Cerebellar nuclear complex (tissue), 1 donor: ENCODE results near the gene TRPM6.
"Not testable (repeated sequence)": the region's sequence is repeated elsewhere in the genome, so short reads cannot be mapped to it uniquely, and the experiment has no call there.

Source experiments
- DNase-seq, 2 experiments: peaks; one replicate each; lab custom pipeline; 2025; lab: John Stamatoyannopoulos, UW

TRPM6 gene

GRCh38 chr9:74859786-74860185 is 27.9 kb downstream of the TRPM6 start:
- no peak for DNase-seq

DNA sequence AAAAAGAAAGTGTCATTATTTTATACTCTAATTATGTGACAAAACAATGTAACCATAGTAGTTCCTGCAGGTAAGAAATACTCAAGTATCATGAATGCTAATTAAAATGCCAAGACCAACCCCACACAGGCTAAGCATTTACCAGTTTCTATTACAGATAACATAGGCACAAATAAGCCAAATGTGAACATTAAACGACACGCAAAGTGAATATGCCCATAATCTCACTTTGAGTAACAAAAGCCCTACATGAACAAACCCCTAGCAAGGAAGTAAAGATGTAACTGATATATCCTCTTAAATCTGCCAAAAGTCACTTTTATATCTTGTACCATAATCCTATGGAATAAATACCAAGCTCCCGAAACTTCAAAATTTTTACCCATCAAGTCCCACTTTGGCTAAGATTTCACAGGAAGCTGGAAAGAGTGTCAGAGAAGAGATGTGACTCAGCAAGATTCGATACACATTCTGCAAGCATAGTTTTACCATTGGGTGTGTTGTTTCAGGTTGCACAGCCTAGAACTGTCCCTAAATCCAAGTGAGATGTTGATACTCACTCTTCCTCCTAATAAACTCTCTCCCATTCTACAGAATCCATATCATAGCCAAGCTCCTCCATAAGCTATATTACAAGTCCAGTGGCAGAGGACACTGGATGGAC is 28.8 kb downstream of the TRPM6 start:
- DNase-seq, result no peak

GRCh38 chr9:74856989-74857388 is 30.7 kb downstream of the TRPM6 start:
- DNase-seq, result no peak

DNA sequence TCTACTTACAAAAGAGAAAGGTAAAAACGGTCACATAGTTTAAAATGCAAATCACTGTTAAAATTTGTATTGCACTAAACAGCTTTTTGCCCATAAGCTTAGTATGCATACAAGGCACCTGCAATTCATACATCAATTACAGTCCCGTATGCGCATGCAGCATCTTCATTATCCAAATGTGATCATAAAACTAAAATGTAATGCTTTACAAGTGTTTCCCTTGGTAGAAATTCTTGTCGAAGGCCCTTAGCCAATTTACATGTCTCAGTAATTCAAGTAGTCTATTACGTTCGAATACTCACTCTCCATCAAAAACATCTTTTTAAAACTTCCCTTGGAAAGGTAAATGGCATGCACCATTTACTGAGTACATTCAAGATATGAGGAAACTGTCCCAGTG is 32.6 kb downstream of the TRPM6 start:
- DNase-seq, result no peak

- not testable (repeated sequence) for DNase-seq
Observed at GRCh38 chr9:74853024-74853423, 34.7 kb downstream of the TRPM6 start.

DNA sequence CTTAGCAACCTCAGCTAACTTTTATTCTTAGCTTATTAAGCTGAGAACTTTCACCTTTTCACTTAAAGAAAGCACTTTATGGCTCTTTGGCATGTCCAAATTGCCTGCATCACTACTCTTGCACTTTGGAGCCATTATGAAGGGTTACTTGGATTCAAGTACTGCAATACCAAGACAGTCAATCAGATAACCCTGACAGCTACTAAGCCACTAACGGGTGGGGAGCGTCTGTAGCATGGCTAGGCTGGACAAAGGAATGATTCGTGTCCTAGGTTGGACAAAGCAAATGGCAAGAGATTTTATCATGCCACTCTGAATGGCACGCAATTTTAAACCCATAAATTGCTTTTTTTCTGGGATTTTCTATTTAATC is 39.6 kb downstream of the TRPM6 start:
- DNase-seq, result no peak

DNA sequence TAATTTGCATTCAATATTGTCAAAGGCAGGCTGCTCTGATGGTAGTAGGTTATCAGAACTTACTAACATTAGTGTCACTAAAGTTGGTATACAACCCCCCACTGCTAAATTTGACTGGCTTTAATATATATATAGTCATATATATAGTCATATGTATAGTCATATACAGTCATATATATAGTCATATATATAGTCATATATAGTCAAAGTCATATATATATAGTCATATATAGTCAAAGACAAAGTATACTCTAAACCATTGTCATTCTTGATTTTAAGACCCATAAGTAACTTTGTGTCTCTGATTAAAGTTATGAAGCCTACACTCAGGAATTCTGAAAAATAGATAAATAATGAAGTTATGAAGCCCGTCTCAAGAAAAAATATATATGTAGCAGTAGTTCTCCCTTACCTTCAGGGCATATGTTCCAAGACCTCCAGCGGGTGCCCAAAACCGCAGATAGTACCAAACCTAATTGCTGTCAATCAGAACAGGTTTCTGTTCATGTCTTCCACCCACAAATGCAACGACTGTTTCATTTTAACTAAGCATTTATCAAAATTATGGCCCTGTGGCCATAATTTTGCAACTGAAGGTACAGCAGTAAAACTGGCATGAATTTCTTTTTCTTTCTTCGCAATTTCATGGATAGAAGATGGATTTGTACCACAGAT is 40.1 kb downstream of the TRPM6 start:
- DNase-seq, result no peak

- no peak for DNase-seq
Observed at GRCh38 chr9:74846766-74847165, 41.0 kb downstream of the TRPM6 start.

- DNase-seq, result no peak
Observed at GRCh38 chr9:74838351-74838750, 49.4 kb downstream of the TRPM6 start.

DNA sequence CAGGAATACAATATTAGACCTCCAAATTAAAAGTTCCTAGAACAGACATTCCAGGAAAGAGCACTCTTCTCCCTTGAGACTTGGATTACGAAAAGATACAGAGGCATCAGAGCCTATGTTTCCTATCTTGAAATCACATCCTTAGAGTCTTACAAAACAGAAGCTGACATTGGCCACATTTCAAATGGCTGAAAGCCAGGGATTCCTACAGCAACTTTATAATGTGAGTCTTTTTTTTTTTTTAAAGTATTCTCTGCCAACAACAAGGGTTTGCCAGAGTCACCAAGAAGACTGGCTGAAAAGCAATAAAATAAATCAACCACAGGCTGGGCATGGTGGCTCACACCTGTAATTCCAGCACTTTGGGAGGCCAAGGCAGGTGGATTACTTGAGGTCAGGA is 63.1 kb downstream of the TRPM6 start:
- DNase-seq, result no peak

- DNase-seq, result no peak
Observed at GRCh38 chr9:74821636-74822035, 66.1 kb downstream of the TRPM6 start.

DNA sequence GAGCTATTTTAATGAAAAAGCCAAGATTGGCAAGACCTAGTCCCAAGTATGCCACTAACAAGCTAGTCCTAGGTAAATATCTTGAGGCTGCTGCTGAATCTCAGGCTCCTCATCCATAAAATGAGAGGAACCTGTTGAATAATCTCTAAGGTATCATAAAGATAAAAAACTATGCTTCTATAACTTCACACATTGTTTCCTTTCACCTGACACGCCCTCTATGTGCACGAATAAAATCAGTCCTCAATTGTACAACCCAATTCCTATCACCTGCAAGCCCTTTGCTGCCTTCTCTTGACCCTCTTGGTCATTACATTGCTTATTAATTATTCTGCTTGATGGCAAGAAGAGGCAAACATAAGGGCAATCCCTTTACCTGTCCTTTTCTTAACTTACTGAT is 69.9 kb downstream of the TRPM6 start:
- DNase-seq, result no peak

- no peak for DNase-seq
Observed at GRCh38 chr9:74817281-74817810, 70.4 kb downstream of the TRPM6 start.

DNA sequence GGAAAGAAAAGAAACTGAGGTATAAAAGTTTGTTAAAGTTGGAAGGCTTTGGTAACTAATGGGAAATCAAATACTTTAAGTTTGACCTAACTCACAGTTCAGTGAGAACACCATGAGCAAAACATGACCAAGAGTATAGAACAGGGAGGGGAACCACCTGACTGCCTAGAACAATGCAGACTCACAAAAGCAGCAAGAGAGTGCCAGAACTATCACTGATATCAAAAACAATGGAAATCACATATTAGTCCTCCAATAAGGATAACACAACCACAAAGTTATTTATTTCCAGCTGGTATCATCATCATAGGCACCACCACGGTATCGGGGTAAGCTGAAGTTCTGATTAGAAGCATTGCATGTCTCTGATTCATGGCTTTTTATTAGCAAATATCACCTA is 77.5 kb downstream of the TRPM6 start:
- DNase-seq, result no peak

DNA sequence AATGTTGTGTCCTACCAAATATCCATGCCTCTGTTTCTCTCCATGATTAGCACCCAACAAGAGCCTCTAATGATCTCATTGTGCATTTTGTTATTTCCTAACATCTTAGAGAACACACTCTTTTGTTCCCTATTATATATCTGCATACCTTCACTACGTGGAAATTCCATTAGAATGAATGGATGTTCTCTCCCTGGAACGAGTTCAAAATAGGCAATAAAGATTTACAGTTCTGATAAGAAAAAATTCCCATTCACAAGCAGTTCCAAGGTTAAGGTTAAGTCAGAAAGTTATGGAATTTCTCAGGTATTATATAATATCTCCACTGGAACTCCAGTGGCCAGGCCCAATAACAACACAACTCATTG is 83.7 kb downstream of the TRPM6 start:
- no peak for DNase-seq

DNA sequence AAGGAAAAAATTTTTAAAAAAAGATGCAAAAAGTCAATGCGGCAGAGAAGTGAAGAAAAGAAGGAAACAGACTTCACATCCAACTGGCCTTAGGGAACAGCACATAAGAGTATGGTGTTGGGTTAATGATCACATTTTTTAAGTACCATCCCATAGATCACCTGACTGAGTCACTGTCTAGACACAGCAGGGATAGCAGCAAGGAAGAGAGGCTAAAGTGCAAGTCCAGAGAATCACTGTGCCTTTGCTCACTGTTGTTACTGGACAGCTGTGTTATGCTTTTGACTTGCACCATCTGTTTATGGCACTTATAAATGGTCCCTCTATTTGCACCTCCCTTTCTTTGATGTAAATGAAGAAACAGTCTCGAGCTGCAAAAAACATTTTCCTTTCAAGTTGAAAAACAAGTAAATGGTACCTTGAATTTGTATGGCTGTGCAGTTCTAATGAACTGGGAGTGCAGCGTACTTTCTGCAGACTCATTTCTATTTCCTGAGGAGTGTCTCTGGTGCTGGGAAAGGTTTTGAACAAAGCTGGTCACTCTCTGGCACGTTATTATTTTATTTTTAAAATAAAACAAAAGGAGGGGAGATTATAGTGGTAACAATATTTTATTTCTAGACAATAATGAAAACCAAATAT is 84.2 kb downstream of the TRPM6 start:
- DNase-seq, result no peak

GRCh38 chr9:74800226-74800625 is 87.5 kb downstream of the TRPM6 start:
- DNase-seq, result no peak

GRCh38 chr9:74795803-74796202 is 91.9 kb downstream of the TRPM6 start:
- DNase-seq, result no peak

GRCh38 chr9:74795081-74795480 is 92.6 kb downstream of the TRPM6 start:
- no peak for DNase-seq

DNA sequence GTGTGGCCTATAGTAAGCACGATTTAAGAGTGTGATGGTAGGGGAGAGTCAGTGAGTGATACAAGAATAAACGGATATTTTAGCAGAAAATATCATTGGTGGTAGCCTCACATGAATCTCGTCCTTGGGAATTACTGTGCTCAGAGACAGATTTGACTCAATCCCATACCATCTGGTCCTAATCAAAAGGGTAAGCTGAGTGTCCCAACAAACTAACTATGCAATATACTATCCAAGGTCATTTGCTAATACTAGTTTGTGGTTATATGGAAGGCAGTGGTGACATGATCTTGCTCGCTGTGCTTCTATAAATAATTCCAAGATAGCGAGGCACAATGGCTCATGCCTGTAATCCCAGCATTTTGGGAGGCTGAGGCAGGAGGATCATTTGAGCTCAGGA is 103.2 kb downstream of the TRPM6 start:
- DNase-seq, result no peak

DNA sequence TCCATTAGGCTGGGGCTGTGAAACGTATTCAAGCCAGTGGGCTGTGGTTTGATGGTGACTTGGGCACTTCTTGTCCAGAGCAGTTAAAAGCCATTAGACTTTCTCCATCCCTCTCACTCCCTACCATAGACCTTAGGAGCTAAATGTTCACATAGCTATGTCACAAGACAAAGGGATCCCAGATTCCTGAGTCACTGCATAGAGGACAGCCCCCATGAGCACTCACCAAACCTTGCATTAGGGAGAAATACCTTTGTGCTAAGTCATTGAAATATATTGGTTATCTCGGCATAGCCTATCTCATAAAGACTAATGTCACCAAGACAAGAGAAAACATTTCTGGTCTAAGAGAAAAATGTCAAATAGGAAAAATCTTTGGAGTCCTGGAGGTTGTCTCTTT is 104.3 kb downstream of the TRPM6 start:
- DNase-seq, result no peak

GRCh38 chr9:74777136-74777879 is 110.4 kb downstream of the TRPM6 start:
- no peak for DNase-seq

DNA sequence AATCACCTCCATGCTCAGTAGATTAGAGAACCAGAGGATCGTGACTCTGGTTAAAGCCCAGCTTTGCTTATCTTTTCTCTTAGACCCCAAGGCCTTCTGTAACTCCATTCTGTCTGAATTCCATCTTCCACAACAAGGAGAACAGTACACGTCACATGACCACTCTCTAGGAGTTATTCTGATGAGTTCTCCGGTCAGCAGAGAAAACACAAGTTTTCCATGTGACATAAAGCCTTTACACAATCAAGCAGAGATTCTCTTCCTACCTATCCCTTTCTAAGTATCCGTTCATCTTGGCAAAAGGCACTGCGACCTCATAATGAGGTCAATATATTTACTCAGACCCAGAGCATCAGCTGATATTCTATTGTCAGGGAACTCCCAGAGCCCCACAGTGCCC is 112.3 kb downstream of the TRPM6 start:
- no peak for DNase-seq
